HG03175 (cell line): Measurements from ENCODE around the gene ARHGEF5.
"Not testable (repeated sequence)": the region's sequence is repeated elsewhere in the genome, so short reads cannot be mapped to it uniquely, and the experiment has no call there.

Experiments
- ATAC-seq: cut with Tn5 transposase; IDR thresholded peaks from one replicate; pipeline ENCODE4 v1.9.1; 2021; ENCODE audit warnings: mild to moderate bottlenecking, moderate library complexity; ENCODE audit not compliant: unreplicated experiment

Gene ARHGEF5

DNA sequence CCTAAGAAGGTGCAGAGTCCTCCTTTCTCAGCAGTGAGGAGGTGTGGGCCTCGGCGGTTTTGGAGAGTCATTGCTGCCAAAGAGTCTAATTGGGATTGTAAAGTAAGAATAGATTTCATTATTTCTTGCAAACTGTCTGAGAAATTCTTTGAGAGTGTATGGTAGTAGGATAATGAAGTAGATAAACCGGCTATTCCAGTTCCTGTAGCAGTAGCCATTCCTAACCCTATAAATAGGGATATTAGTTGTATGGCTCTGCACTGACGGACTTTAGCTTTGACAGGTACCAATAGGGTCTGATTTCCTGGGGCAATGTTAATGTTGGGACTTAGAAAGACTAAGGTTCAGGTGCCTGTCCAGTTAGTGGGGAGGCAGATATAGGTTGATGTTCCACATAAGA is 63.7 kb downstream of the ARHGEF5 start:
- ATAC-seq, result not testable (repeated sequence)

DNA sequence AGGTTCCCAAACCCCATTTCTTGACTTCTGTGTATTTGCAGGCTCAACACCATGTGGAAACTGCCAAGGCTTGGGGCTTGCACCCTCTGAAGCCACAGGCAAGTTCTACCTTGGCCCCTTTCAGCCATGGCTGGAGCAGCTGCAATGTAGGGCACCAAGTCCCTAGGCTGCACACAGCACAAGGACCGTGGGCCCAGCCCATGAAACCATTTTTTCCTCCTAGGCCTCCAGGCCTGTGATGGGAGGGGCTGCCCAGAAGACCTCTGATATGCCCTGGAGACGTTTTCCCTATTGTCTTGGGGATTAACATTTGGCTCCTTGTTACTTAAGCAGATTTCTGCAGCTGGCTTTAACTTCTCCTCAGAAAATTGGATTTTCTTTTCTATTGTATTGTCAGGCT is 72.3 kb downstream of the ARHGEF5 start:
- not testable (repeated sequence) for ATAC-seq

DNA sequence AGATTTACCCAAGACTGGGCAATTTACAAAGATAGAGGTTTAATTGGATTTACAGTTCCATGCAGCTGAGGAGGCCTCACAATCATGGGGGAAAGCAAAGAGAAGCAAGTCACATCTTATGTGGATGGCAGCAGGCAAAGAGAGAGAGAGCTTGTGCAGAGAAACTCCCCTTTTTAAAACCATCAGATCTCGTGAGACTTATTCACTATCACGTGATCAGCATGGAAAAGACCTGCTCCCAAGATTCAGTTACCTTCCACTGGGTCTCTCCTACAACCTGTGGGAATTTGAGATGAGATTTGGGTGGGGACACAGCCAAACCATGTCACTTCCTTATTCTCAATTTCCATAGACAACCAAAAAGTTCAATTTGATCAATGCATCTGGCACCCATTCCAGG is 73.2 kb downstream of the ARHGEF5 start:
- no peak for ATAC-seq
